Tibial nerve (tissue), 4 donors: Measurements from ENCODE around the gene FOXJ3.

Experiments used
- EP300 ChIP-seq, 2 donors: sonication (generic); formaldehyde crosslinking; IDR thresholded peaks; one replicate each; pipeline ENCODE4 v1.6.1; 2017; ENCODE audit warnings: antibody characterized with exemption in 2 of 2, mild to moderate bottlenecking in 1 of 2
- TF ChIP-seq, protein P1 (sequence below), 5 experiments: fragments of 200-600 bp in 3 of 5; fragments of 450-650 bp in 2 of 5; sonication (generic) in 3 of 5; IDR thresholded peaks; one replicate each; pipeline ENCODE4 v1.5.1; 2016 to 2019; ENCODE audit warnings: antibody characterized with exemption in 5 of 5, mild to moderate bottlenecking in 3 of 5, moderate library complexity in 2 of 5

DNA sequence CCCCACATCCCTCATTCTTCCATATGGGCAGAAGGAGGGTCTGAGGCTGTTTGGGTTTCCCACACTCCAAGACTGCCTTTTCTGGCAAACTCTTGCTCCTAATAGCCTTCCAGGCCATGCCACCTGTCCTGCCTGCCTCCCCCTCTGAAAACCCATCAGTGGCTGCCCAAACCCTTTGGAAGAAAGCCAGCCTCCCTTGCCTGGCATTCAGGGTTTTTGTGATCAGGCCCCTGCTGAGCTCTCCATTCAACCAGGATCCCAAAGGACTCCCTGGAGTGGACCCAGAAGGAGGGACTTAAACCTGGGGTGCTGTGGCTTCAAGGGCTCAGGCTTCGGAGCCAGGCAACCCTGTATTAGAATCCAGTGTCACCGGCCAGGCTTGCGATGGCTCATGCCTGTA is 166.3 kb downstream of the FOXJ3 start:
- no peak for TF ChIP-seq EP300 (IDR thresholded peaks at IDR 0.05)
- TF ChIP-seq, protein P1, sequence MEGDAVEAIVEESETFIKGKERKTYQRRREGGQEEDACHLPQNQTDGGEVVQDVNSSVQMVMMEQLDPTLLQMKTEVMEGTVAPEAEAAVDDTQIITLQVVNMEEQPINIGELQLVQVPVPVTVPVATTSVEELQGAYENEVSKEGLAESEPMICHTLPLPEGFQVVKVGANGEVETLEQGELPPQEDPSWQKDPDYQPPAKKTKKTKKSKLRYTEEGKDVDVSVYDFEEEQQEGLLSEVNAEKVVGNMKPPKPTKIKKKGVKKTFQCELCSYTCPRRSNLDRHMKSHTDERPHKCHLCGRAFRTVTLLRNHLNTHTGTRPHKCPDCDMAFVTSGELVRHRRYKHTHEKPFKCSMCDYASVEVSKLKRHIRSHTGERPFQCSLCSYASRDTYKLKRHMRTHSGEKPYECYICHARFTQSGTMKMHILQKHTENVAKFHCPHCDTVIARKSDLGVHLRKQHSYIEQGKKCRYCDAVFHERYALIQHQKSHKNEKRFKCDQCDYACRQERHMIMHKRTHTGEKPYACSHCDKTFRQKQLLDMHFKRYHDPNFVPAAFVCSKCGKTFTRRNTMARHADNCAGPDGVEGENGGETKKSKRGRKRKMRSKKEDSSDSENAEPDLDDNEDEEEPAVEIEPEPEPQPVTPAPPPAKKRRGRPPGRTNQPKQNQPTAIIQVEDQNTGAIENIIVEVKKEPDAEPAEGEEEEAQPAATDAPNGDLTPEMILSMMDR (IDR thresholded peaks at IDR 0.05): no peak
